Measurements from ENCODE around the gene CBX3.
A peak's percentile ranks its signal among the peaks of the same experiment; 100 is the strongest.

CBX3 gene

GRCh38 chr7:26202019-26202990 lies 760 bp downstream of the CBX3 start:
- Histone ChIP-seq H3K4me3 (ENCODE audit: insufficient read depth, low read depth, low read length, poor library complexity, severe bottlenecking) (peak overlapping the region; percentile 97), H3K27me3 (replicated peaks; ENCODE audit: control insufficient read depth, insufficient read depth, low read length, poor library complexity, severe bottlenecking) (no peaks in the 10 kb centered on the region), H3K4me1 (ENCODE audit: control insufficient read depth, insufficient read depth, low read length, poor library complexity, severe bottlenecking) (peaks cover 22% of the 10 kb centered on the region), H3K9me3 (ENCODE audit: control insufficient read depth, low read length) (no peaks in the 10 kb centered on the region), H3K36me3 (ENCODE audit: control insufficient read depth, insufficient read depth, low read length) (peaks cover 30% of the 10 kb centered on the region), H3K27ac (ENCODE audit: insufficient read depth, low read length, poor library complexity, severe bottlenecking) (peak overlapping the region; percentile 99)
- DNase-seq = peak in 2 of 3 donors; percentile 33 to 35

- Histone ChIP-seq H3K9me3 (ENCODE audit: control insufficient read depth, low read length) (no peaks in the 10 kb centered on the region), H3K27me3 (replicated peaks; ENCODE audit: control insufficient read depth, insufficient read depth, low read length, poor library complexity, severe bottlenecking) (no peaks in the 10 kb centered on the region), H3K27ac (ENCODE audit: insufficient read depth, low read length, poor library complexity, severe bottlenecking) (peak overlapping the region; percentile 99), H3K4me1 (ENCODE audit: control insufficient read depth, insufficient read depth, low read length, poor library complexity, severe bottlenecking) (peaks cover 17% of the 10 kb centered on the region), H3K36me3 (ENCODE audit: control insufficient read depth, insufficient read depth, low read length) (peaks cover 30% of the 10 kb centered on the region), H3K4me3 (ENCODE audit: insufficient read depth, low read depth, low read length, poor library complexity, severe bottlenecking) (peak overlapping the region; percentile 97)
- no peak for DNase-seq
These were observed 1.5 kb downstream of the CBX3 start for GRCh38 chr7:26203016-26203415.

- peaks cover 66% of the 10 kb centered on the region for H3K36me3 ChIP-seq (ENCODE audit: control insufficient read depth, insufficient read depth, low read length)
- H3K9me3 ChIP-seq (ENCODE audit: control insufficient read depth, low read length) = no peaks in the 10 kb centered on the region
- H3K27ac ChIP-seq (ENCODE audit: insufficient read depth, low read length, poor library complexity, severe bottlenecking) = no peak overlapping the region
- H3K4me3 ChIP-seq (ENCODE audit: insufficient read depth, low read depth, low read length, poor library complexity, severe bottlenecking) = no peak overlapping the region
- no peaks in the 10 kb centered on the region for H3K27me3 ChIP-seq (replicated peaks; ENCODE audit: control insufficient read depth, insufficient read depth, low read length, poor library complexity, severe bottlenecking)
- no peak for DNase-seq
- H3K4me1 ChIP-seq (ENCODE audit: control insufficient read depth, insufficient read depth, low read length, poor library complexity, severe bottlenecking) = peaks cover 17% of the 10 kb centered on the region
These were observed 6.5 kb downstream of the CBX3 start for GRCh38 chr7:26208040-26208439.

GRCh38 chr7:26212921-26213718 lies 11.6 kb downstream of the CBX3 start:
- no peaks in the 10 kb centered on the region for H3K4me1 ChIP-seq (ENCODE audit: control insufficient read depth, insufficient read depth, low read length, poor library complexity, severe bottlenecking)
- DNase-seq = no peak
- no peaks in the 10 kb centered on the region for H3K27me3 ChIP-seq (replicated peaks; ENCODE audit: control insufficient read depth, insufficient read depth, low read length, poor library complexity, severe bottlenecking)
- peaks cover 41% of the 10 kb centered on the region for H3K36me3 ChIP-seq (ENCODE audit: control insufficient read depth, insufficient read depth, low read length)
- no peak overlapping the region for H3K4me3 ChIP-seq (ENCODE audit: insufficient read depth, low read depth, low read length, poor library complexity, severe bottlenecking)
- no peak overlapping the region for H3K27ac ChIP-seq (ENCODE audit: insufficient read depth, low read length, poor library complexity, severe bottlenecking)
- H3K9me3 ChIP-seq (ENCODE audit: control insufficient read depth, low read length) = no peaks in the 10 kb centered on the region

- Histone ChIP-seq H3K36me3 (ENCODE audit: control insufficient read depth, insufficient read depth, low read length) (peaks cover 34% of the 10 kb centered on the region), H3K27me3 (replicated peaks; ENCODE audit: control insufficient read depth, insufficient read depth, low read length, poor library complexity, severe bottlenecking) (no peaks in the 10 kb centered on the region), H3K4me1 (ENCODE audit: control insufficient read depth, insufficient read depth, low read length, poor library complexity, severe bottlenecking) (no peaks in the 10 kb centered on the region), H3K27ac (ENCODE audit: insufficient read depth, low read length, poor library complexity, severe bottlenecking) (no peak overlapping the region), H3K4me3 (ENCODE audit: insufficient read depth, low read depth, low read length, poor library complexity, severe bottlenecking) (no peak overlapping the region), H3K9me3 (ENCODE audit: control insufficient read depth, low read length) (no peaks in the 10 kb centered on the region)
- DNase-seq = no peak
These were observed 12.4 kb downstream of the CBX3 start for GRCh38 chr7:26213807-26214515.

GRCh38 chr7:26216049-26216448 lies 14.5 kb downstream of the CBX3 start:
- no peaks in the 10 kb centered on the region for H3K27me3 ChIP-seq (replicated peaks; ENCODE audit: control insufficient read depth, insufficient read depth, low read length, poor library complexity, severe bottlenecking)
- no peaks in the 10 kb centered on the region for H3K4me1 ChIP-seq (ENCODE audit: control insufficient read depth, insufficient read depth, low read length, poor library complexity, severe bottlenecking)
- peaks cover 14% of the 10 kb centered on the region for H3K36me3 ChIP-seq (ENCODE audit: control insufficient read depth, insufficient read depth, low read length)
- H3K27ac ChIP-seq (ENCODE audit: insufficient read depth, low read length, poor library complexity, severe bottlenecking) = no peak overlapping the region
- H3K4me3 ChIP-seq (ENCODE audit: insufficient read depth, low read depth, low read length, poor library complexity, severe bottlenecking) = no peak overlapping the region
- no peak for DNase-seq
- no peaks in the 10 kb centered on the region for H3K9me3 ChIP-seq (ENCODE audit: control insufficient read depth, low read length)

- H3K27me3 ChIP-seq (replicated peaks; ENCODE audit: control insufficient read depth, insufficient read depth, low read length, poor library complexity, severe bottlenecking) = no peaks in the 10 kb centered on the region
- no peak overlapping the region for H3K27ac ChIP-seq (ENCODE audit: insufficient read depth, low read length, poor library complexity, severe bottlenecking)
- H3K9me3 ChIP-seq (ENCODE audit: control insufficient read depth, low read length) = no peaks in the 10 kb centered on the region
- no peak for DNase-seq
- H3K4me3 ChIP-seq (ENCODE audit: insufficient read depth, low read depth, low read length, poor library complexity, severe bottlenecking) = no peak overlapping the region
- no peaks in the 10 kb centered on the region for H3K36me3 ChIP-seq (ENCODE audit: control insufficient read depth, insufficient read depth, low read length)
- H3K4me1 ChIP-seq (ENCODE audit: control insufficient read depth, insufficient read depth, low read length, poor library complexity, severe bottlenecking) = no peaks in the 10 kb centered on the region
These were observed 22.8 kb downstream of the CBX3 start for GRCh38 chr7:26224359-26224758.

- Histone ChIP-seq H3K9me3 (ENCODE audit: control insufficient read depth, low read length) (no peaks in the 10 kb centered on the region), H3K4me3 (ENCODE audit: insufficient read depth, low read depth, low read length, poor library complexity, severe bottlenecking) (no peak overlapping the region), H3K4me1 (ENCODE audit: control insufficient read depth, insufficient read depth, low read length, poor library complexity, severe bottlenecking) (no peaks in the 10 kb centered on the region), H3K27ac (ENCODE audit: insufficient read depth, low read length, poor library complexity, severe bottlenecking) (no peak overlapping the region), H3K27me3 (replicated peaks; ENCODE audit: control insufficient read depth, insufficient read depth, low read length, poor library complexity, severe bottlenecking) (no peaks in the 10 kb centered on the region), H3K36me3 (ENCODE audit: control insufficient read depth, insufficient read depth, low read length) (no peaks in the 10 kb centered on the region)
- DNase-seq = no peak
These were observed 26.4 kb downstream of the CBX3 start for GRCh38 chr7:26227987-26228386.

GRCh38 chr7:26233902-26234511 lies 32.5 kb downstream of the CBX3 start:
- Histone ChIP-seq H3K36me3 (ENCODE audit: control insufficient read depth, insufficient read depth, low read length) (no peaks in the 10 kb centered on the region), H3K27me3 (replicated peaks; ENCODE audit: control insufficient read depth, insufficient read depth, low read length, poor library complexity, severe bottlenecking) (no peaks in the 10 kb centered on the region), H3K4me1 (ENCODE audit: control insufficient read depth, insufficient read depth, low read length, poor library complexity, severe bottlenecking) (no peaks in the 10 kb centered on the region), H3K4me3 (ENCODE audit: insufficient read depth, low read depth, low read length, poor library complexity, severe bottlenecking) (no peak overlapping the region), H3K9me3 (ENCODE audit: control insufficient read depth, low read length) (no peaks in the 10 kb centered on the region), H3K27ac (ENCODE audit: insufficient read depth, low read length, poor library complexity, severe bottlenecking) (no peak overlapping the region)
- no peak for DNase-seq

Data from effector memory CD4-positive, alpha-beta T cell (primary cell).